ENCODE measurements around the gene FRAS1.

Gene FRAS1

GRCh38 chr4:78145622-78146021, 88.5 kb downstream of the FRAS1 start:
- DNase-seq (ENCODE audit: low read depth), result no peak

GRCh38 chr4:78149751-78150542, 92.8 kb downstream of the FRAS1 start:
- no peak for DNase-seq (ENCODE audit: low read depth)
- no peaks in the 10 kb centered on the region for H3K27me3 ChIP-seq (replicated peaks; ENCODE audit: control insufficient read depth, insufficient read depth, low read length)
- H3K9me3 ChIP-seq (ENCODE audit: control insufficient read depth, low read length), result no peaks in the 10 kb centered on the region
- H3K4me1 ChIP-seq (ENCODE audit: control insufficient read depth, insufficient read depth, low read length), result no peaks in the 10 kb centered on the region
- no peak overlapping the region for H3K9ac ChIP-seq (ENCODE audit: low read length)
- H3K36me3 ChIP-seq (ENCODE audit: control insufficient read depth, insufficient read depth, low read length, severe bottlenecking), result no peaks in the 10 kb centered on the region
- no peak overlapping the region for H3K4me3 ChIP-seq (ENCODE audit: low read length)

More at GRCh38 chr4:78145622-78146021, 88.5 kb downstream of the FRAS1 start:
- Histone ChIP-seq H3K4me3 (ENCODE audit: low read length) (no peak overlapping the region), H3K27me3 (replicated peaks; ENCODE audit: control insufficient read depth, insufficient read depth, low read length) (no peaks in the 10 kb centered on the region), H3K36me3 (ENCODE audit: control insufficient read depth, insufficient read depth, low read length, severe bottlenecking) (no peaks in the 10 kb centered on the region), H3K9ac (ENCODE audit: low read length) (no peak overlapping the region), H3K9me3 (ENCODE audit: control insufficient read depth, low read length) (no peaks in the 10 kb centered on the region), H3K4me1 (ENCODE audit: control insufficient read depth, insufficient read depth, low read length) (no peaks in the 10 kb centered on the region)

- no peaks in the 10 kb centered on the region for H3K36me3 ChIP-seq (ENCODE audit: control insufficient read depth, insufficient read depth, low read length, severe bottlenecking)
- no peaks in the 10 kb centered on the region for H3K9me3 ChIP-seq (ENCODE audit: control insufficient read depth, low read length)
- H3K4me1 ChIP-seq (ENCODE audit: control insufficient read depth, insufficient read depth, low read length), result no peaks in the 10 kb centered on the region
- no peak for DNase-seq (ENCODE audit: low read depth)
- no peak overlapping the region for H3K4me3 ChIP-seq (ENCODE audit: low read length)
- no peak overlapping the region for H3K9ac ChIP-seq (ENCODE audit: low read length)
- H3K27me3 ChIP-seq (replicated peaks; ENCODE audit: control insufficient read depth, insufficient read depth, low read length), result no peaks in the 10 kb centered on the region
These were observed 93.4 kb downstream of the FRAS1 start for GRCh38 chr4:78150543-78150864.

GRCh38 chr4:78152795-78153194, 95.7 kb downstream of the FRAS1 start:
- Histone ChIP-seq H3K9me3 (ENCODE audit: control insufficient read depth, low read length) (no peaks in the 10 kb centered on the region), H3K36me3 (ENCODE audit: control insufficient read depth, insufficient read depth, low read length, severe bottlenecking) (no peaks in the 10 kb centered on the region), H3K27me3 (replicated peaks; ENCODE audit: control insufficient read depth, insufficient read depth, low read length) (no peaks in the 10 kb centered on the region), H3K4me1 (ENCODE audit: control insufficient read depth, insufficient read depth, low read length) (no peaks in the 10 kb centered on the region), H3K9ac (ENCODE audit: low read length) (no peak overlapping the region), H3K4me3 (ENCODE audit: low read length) (no peak overlapping the region)
- no peak for DNase-seq (ENCODE audit: low read depth)

GRCh38 chr4:78154972-78155590, 98.0 kb downstream of the FRAS1 start:
- Histone ChIP-seq H3K9me3 (ENCODE audit: control insufficient read depth, low read length) (no peaks in the 10 kb centered on the region), H3K27me3 (replicated peaks; ENCODE audit: control insufficient read depth, insufficient read depth, low read length) (no peaks in the 10 kb centered on the region), H3K9ac (ENCODE audit: low read length) (no peak overlapping the region)

GRCh38 chr4:78155616-78156105, 98.5 kb downstream of the FRAS1 start:
- Histone ChIP-seq H3K4me1 (ENCODE audit: control insufficient read depth, insufficient read depth, low read length) (no peaks in the 10 kb centered on the region), H3K9ac (ENCODE audit: low read length) (no peak overlapping the region), H3K4me3 (ENCODE audit: low read length) (no peak overlapping the region), H3K36me3 (ENCODE audit: control insufficient read depth, insufficient read depth, low read length, severe bottlenecking) (no peaks in the 10 kb centered on the region), H3K27me3 (replicated peaks; ENCODE audit: control insufficient read depth, insufficient read depth, low read length) (no peaks in the 10 kb centered on the region), H3K9me3 (ENCODE audit: control insufficient read depth, low read length) (no peaks in the 10 kb centered on the region)
- no peak for DNase-seq (ENCODE audit: low read depth)

More at GRCh38 chr4:78154972-78155590, 98.0 kb downstream of the FRAS1 start:
- Histone ChIP-seq H3K4me3 (ENCODE audit: low read length) (no peak overlapping the region), H3K4me1 (ENCODE audit: control insufficient read depth, insufficient read depth, low read length) (no peaks in the 10 kb centered on the region), H3K36me3 (ENCODE audit: control insufficient read depth, insufficient read depth, low read length, severe bottlenecking) (no peaks in the 10 kb centered on the region)
- DNase-seq (ENCODE audit: low read depth), result no peak

- H3K4me1 ChIP-seq (ENCODE audit: control insufficient read depth, insufficient read depth, low read length), result no peaks in the 10 kb centered on the region
- H3K36me3 ChIP-seq (ENCODE audit: control insufficient read depth, insufficient read depth, low read length, severe bottlenecking), result no peaks in the 10 kb centered on the region
- H3K9ac ChIP-seq (ENCODE audit: low read length), result no peak overlapping the region
- no peak for DNase-seq (ENCODE audit: low read depth)
- H3K4me3 ChIP-seq (ENCODE audit: low read length), result no peak overlapping the region
- no peaks in the 10 kb centered on the region for H3K27me3 ChIP-seq (replicated peaks; ENCODE audit: control insufficient read depth, insufficient read depth, low read length)
- H3K9me3 ChIP-seq (ENCODE audit: control insufficient read depth, low read length), result no peaks in the 10 kb centered on the region
These were observed 99.4 kb downstream of the FRAS1 start for GRCh38 chr4:78156520-78156919.

- no peaks in the 10 kb centered on the region for H3K4me1 ChIP-seq (ENCODE audit: control insufficient read depth, insufficient read depth, low read length)
- H3K36me3 ChIP-seq (ENCODE audit: control insufficient read depth, insufficient read depth, low read length, severe bottlenecking), result no peaks in the 10 kb centered on the region
- H3K4me3 ChIP-seq (ENCODE audit: low read length), result no peak overlapping the region
- no peaks in the 10 kb centered on the region for H3K9me3 ChIP-seq (ENCODE audit: control insufficient read depth, low read length)
- no peak for DNase-seq (ENCODE audit: low read depth)
- no peaks in the 10 kb centered on the region for H3K27me3 ChIP-seq (replicated peaks; ENCODE audit: control insufficient read depth, insufficient read depth, low read length)
- H3K9ac ChIP-seq (ENCODE audit: low read length), result no peak overlapping the region
These were observed 105.2 kb downstream of the FRAS1 start for GRCh38 chr4:78162342-78162741.

GRCh38 chr4:78162821-78163220, 105.7 kb downstream of the FRAS1 start:
- H3K27me3 ChIP-seq (replicated peaks; ENCODE audit: control insufficient read depth, insufficient read depth, low read length), result no peaks in the 10 kb centered on the region
- H3K4me3 ChIP-seq (ENCODE audit: low read length), result no peak overlapping the region
- H3K9ac ChIP-seq (ENCODE audit: low read length), result no peak overlapping the region
- H3K9me3 ChIP-seq (ENCODE audit: control insufficient read depth, low read length), result no peaks in the 10 kb centered on the region
- no peak for DNase-seq (ENCODE audit: low read depth)
- H3K36me3 ChIP-seq (ENCODE audit: control insufficient read depth, insufficient read depth, low read length, severe bottlenecking), result no peaks in the 10 kb centered on the region
- no peaks in the 10 kb centered on the region for H3K4me1 ChIP-seq (ENCODE audit: control insufficient read depth, insufficient read depth, low read length)

- no peaks in the 10 kb centered on the region for H3K4me1 ChIP-seq (ENCODE audit: control insufficient read depth, insufficient read depth, low read length)
These were observed 108.6 kb downstream of the FRAS1 start for GRCh38 chr4:78165758-78166157.

GRCh38 chr4:78166622-78167021, 109.5 kb downstream of the FRAS1 start:
- H3K9ac ChIP-seq (ENCODE audit: low read length), result no peak overlapping the region
- DNase-seq (ENCODE audit: low read depth), result no peak
- H3K4me1 ChIP-seq (ENCODE audit: control insufficient read depth, insufficient read depth, low read length), result no peaks in the 10 kb centered on the region

More at GRCh38 chr4:78165758-78166157, 108.6 kb downstream of the FRAS1 start:
- H3K9ac ChIP-seq (ENCODE audit: low read length), result no peak overlapping the region
- no peaks in the 10 kb centered on the region for H3K9me3 ChIP-seq (ENCODE audit: control insufficient read depth, low read length)
- H3K36me3 ChIP-seq (ENCODE audit: control insufficient read depth, insufficient read depth, low read length, severe bottlenecking), result no peaks in the 10 kb centered on the region
- no peak overlapping the region for H3K4me3 ChIP-seq (ENCODE audit: low read length)
- H3K27me3 ChIP-seq (replicated peaks; ENCODE audit: control insufficient read depth, insufficient read depth, low read length), result no peaks in the 10 kb centered on the region
- no peak for DNase-seq (ENCODE audit: low read depth)

More at GRCh38 chr4:78166622-78167021, 109.5 kb downstream of the FRAS1 start:
- no peaks in the 10 kb centered on the region for H3K36me3 ChIP-seq (ENCODE audit: control insufficient read depth, insufficient read depth, low read length, severe bottlenecking)
- no peaks in the 10 kb centered on the region for H3K9me3 ChIP-seq (ENCODE audit: control insufficient read depth, low read length)
- no peak overlapping the region for H3K4me3 ChIP-seq (ENCODE audit: low read length)
- no peaks in the 10 kb centered on the region for H3K27me3 ChIP-seq (replicated peaks; ENCODE audit: control insufficient read depth, insufficient read depth, low read length)

Data from adipocyte (in vitro differentiated cells).